Smooth muscle cell (in vitro differentiated cells): Measurements from ENCODE around the gene PRELID2. TPM values are rescaled to one million over a fixed set of nuclear protein-coding genes. Genes with fewer than 3 reads are reported as not detected.

Experiments used
- DNase-seq: peaks from one replicate; lab custom pipeline; 2025; ENCODE audit not compliant: unreplicated experiment; lab: John Stamatoyannopoulos, UW
- H2AFZ ChIP-seq: fragments of 200-600 bp; sonication (generic); 2 replicates; pipeline ENCODE4 v1.6.0; 2016; ENCODE audit warnings: antibody characterized with exemption, low read depth, mild to moderate bottlenecking
- H3F3A ChIP-seq: fragments of 200-600 bp; sonication (generic); 2 replicates; pipeline ENCODE4 v1.6.0; 2017; ENCODE audit warnings: antibody characterized with exemption, low read depth
- H3K27ac ChIP-seq: fragments of 200-600 bp; sonication (generic); 2 replicates; pipeline ENCODE4 v1.5.1; 2016; ENCODE audit warnings: low read depth, mild to moderate bottlenecking
- H3K27me3 ChIP-seq: fragments of 200-600 bp; sonication (generic); 2 replicates; pipeline ENCODE4 v1.6.1; 2016; ENCODE audit warnings: low read depth, mild to moderate bottlenecking
- H3K36me3 ChIP-seq: fragments of 200-600 bp; sonication (generic); 2 replicates; pipeline ENCODE4 v1.5.1; 2016; ENCODE audit warnings: low read depth
- H3K4me1 ChIP-seq: fragments of 200-600 bp; sonication (generic); 2 replicates; pipeline ENCODE4 v1.5.1; 2016; ENCODE audit warnings: low read depth
- H3K4me2 ChIP-seq: fragments of 200-600 bp; sonication (generic); 2 replicates; pipeline ENCODE4 v1.6.0; 2016; ENCODE audit warnings: mild to moderate bottlenecking
- H3K4me3 ChIP-seq: fragments of 200-600 bp; sonication (generic); 2 replicates; pipeline ENCODE4 v1.5.1; 2016; ENCODE audit warnings: mild to moderate bottlenecking
- H3K79me2 ChIP-seq: fragments of 200-600 bp; sonication (generic); 2 replicates; pipeline ENCODE4 v1.6.0; 2016; ENCODE audit warnings: low read depth, mild to moderate bottlenecking
- H3K9ac ChIP-seq: fragments of 200-600 bp; sonication (generic); 2 replicates; pipeline ENCODE4 v1.6.0; 2016; ENCODE audit warnings: low read depth
- H3K9me3 ChIP-seq: fragments of 200-600 bp; sonication (generic); replicated peaks from 2 replicates; pipeline ENCODE4 v1.5.1; 2016; ENCODE audit warnings: low read depth
- H4K20me1 ChIP-seq: fragments of 200-600 bp; sonication (generic); 2 replicates; pipeline ENCODE4 v1.6.0; 2016; ENCODE audit warnings: low read depth
- CTCF ChIP-seq: fragments of 200-600 bp; sonication (generic); IDR thresholded peaks from 2 replicates; pipeline ENCODE4 v1.5.1; 2017; ENCODE audit warnings: borderline replicate concordance, mild to moderate bottlenecking, antibody characterized with exemption; ENCODE audit not compliant: insufficient read depth, poor library complexity, severe bottlenecking
- WGBS: methylation state at CpG from one replicate; pipeline ENCODE4 v1.1.7; 2016; ENCODE audit warnings: low lambda C conversion rate; 5-methylcytosine and 5-hydroxymethylcytosine counted together
- polyA plus RNA-seq: library from polyadenylated mRNA; unstranded; fragments of >200 nt; fragmentation: Nextera tagmentation; extraction: Ambion mirVana; gene quantifications from 2 replicates; pipeline ENCODE4 v1.2.1, GENCODE V29; 2016
- total RNA-seq: library from RNA; depleted of rRNA; stranded (reverse); fragments of >200 nt; gene quantifications from 2 replicates; pipeline ENCODE4 v1.2.3, GENCODE V29; 2014

The PRELID2 gene
- total and polyA plus RNA-seq, 2 experiments from 2014 or later = 2.5 to 7.3 TPM

- WGBS = 91% methylated on average over 3 of the region's 3 CpGs
- no peaks in the 10 kb centered on the region for H4K20me1 ChIP-seq
- no peak overlapping the region for H3K9ac ChIP-seq
- DNase-seq = no peak
- H2AFZ ChIP-seq = no peak overlapping the region
- H3K9me3 ChIP-seq = no peaks in the 10 kb centered on the region
- no peak overlapping the region for H3K4me2 ChIP-seq
- peaks cover 24% of the 10 kb centered on the region for H3K4me1 ChIP-seq
- peaks cover 14% of the 10 kb centered on the region for H3F3A ChIP-seq
- H3K4me3 ChIP-seq = no peak overlapping the region
- TF ChIP-seq CTCF = no peak
- no peaks in the 10 kb centered on the region for H3K79me2 ChIP-seq
- H3K27ac ChIP-seq = no peak overlapping the region
- H3K27me3 ChIP-seq = no peaks in the 10 kb centered on the region
- no peaks in the 10 kb centered on the region for H3K36me3 ChIP-seq
These were observed 18.7 kb upstream of the PRELID2 start for GRCh38 chr5:145853781-145854376.

GRCh38 chr5:145852990-145853389 is 17.8 kb upstream of the PRELID2 start:
- no peaks in the 10 kb centered on the region for H3K79me2 ChIP-seq
- H3K36me3 ChIP-seq = no peaks in the 10 kb centered on the region
- no peak overlapping the region for H3K4me2 ChIP-seq
- no peak for DNase-seq
- H3K27ac ChIP-seq = no peak overlapping the region
- H3K27me3 ChIP-seq = no peaks in the 10 kb centered on the region
- 95% methylated on average over 3 of the region's 3 CpGs for WGBS
- H2AFZ ChIP-seq = no peak overlapping the region
- H3F3A ChIP-seq = peaks cover 14% of the 10 kb centered on the region
- no peak overlapping the region for H3K4me3 ChIP-seq
- no peaks in the 10 kb centered on the region for H4K20me1 ChIP-seq
- no peak overlapping the region for H3K9ac ChIP-seq
- no peak for TF ChIP-seq CTCF
- no peaks in the 10 kb centered on the region for H3K9me3 ChIP-seq
- peaks cover 24% of the 10 kb centered on the region for H3K4me1 ChIP-seq

GRCh38 chr5:145848854-145849253 is 13.7 kb upstream of the PRELID2 start:
- no peaks in the 10 kb centered on the region for H3K4me1 ChIP-seq
- H2AFZ ChIP-seq = no peak overlapping the region
- no peaks in the 10 kb centered on the region for H3K79me2 ChIP-seq
- no peaks in the 10 kb centered on the region for H3F3A ChIP-seq
- no peaks in the 10 kb centered on the region for H3K9me3 ChIP-seq
- no peak overlapping the region for H3K9ac ChIP-seq
- no peak overlapping the region for H3K27ac ChIP-seq
- no peak overlapping the region for H3K4me2 ChIP-seq
- no peaks in the 10 kb centered on the region for H3K36me3 ChIP-seq
- no peak for DNase-seq
- H4K20me1 ChIP-seq = no peaks in the 10 kb centered on the region
- H3K27me3 ChIP-seq = no peaks in the 10 kb centered on the region
- TF ChIP-seq CTCF = no peak
- no peak overlapping the region for H3K4me3 ChIP-seq
- WGBS = 80% methylated on average over 1 of the region's 1 CpG
